Activated CD8-positive, alpha-beta memory T cell treated with anti-CD3 and anti-CD28 coated beads, Interleukin-2, amount 50 U/mL, for 1 hour (primary cell): ENCODE results near the gene ZNF800.

ENCODE experiments used
- DNase-seq: peaks from one replicate; pipeline ENCODE4 v3.0.0-alpha.2; 2020; ENCODE audit errors: extremely low read depth

Gene ZNF800

GRCh38 chr7:127390186-127390816, 2.2 kb downstream of the ZNF800 start:
- no peak for DNase-seq

GRCh38 chr7:127389321-127389720, 3.2 kb downstream of the ZNF800 start:
- DNase-seq, result no peak

GRCh38 chr7:127387974-127388373, 4.5 kb downstream of the ZNF800 start:
- DNase-seq, result no peak

- DNase-seq, result no peak
These were observed 9.2 kb downstream of the ZNF800 start for GRCh38 chr7:127383123-127383835.

- DNase-seq, result no peak
These were observed 10.0 kb downstream of the ZNF800 start for GRCh38 chr7:127382301-127383085.

- DNase-seq, result no peak
These were observed 12.0 kb downstream of the ZNF800 start for GRCh38 chr7:127380479-127380878.

GRCh38 chr7:127379642-127380041, 12.9 kb downstream of the ZNF800 start:
- no peak for DNase-seq

- DNase-seq, result no peak
These were observed 14.0 kb downstream of the ZNF800 start for GRCh38 chr7:127378537-127378936.

GRCh38 chr7:127377425-127377824, 15.1 kb downstream of the ZNF800 start:
- DNase-seq, result no peak

GRCh38 chr7:127375631-127376030, 16.9 kb downstream of the ZNF800 start:
- DNase-seq, result no peak

- no peak for DNase-seq
These were observed 24.8 kb downstream of the ZNF800 start for GRCh38 chr7:127367679-127368078.

GRCh38 chr7:127366680-127367079, 25.8 kb downstream of the ZNF800 start:
- no peak for DNase-seq

GRCh38 chr7:127365957-127366315, 26.6 kb downstream of the ZNF800 start:
- no peak for DNase-seq

GRCh38 chr7:127365164-127365956, 27.1 kb downstream of the ZNF800 start:
- no peak for DNase-seq

- no peak for DNase-seq
These were observed 30.0 kb downstream of the ZNF800 start for GRCh38 chr7:127362364-127363027.

GRCh38 chr7:127361736-127362135, 30.8 kb downstream of the ZNF800 start:
- DNase-seq, result no peak

- DNase-seq, result no peak
These were observed 33.5 kb downstream of the ZNF800 start for GRCh38 chr7:127359011-127359410.

GRCh38 chr7:127353897-127354296, 38.6 kb downstream of the ZNF800 start:
- no peak for DNase-seq

GRCh38 chr7:127350586-127350985, 41.9 kb downstream of the ZNF800 start:
- no peak for DNase-seq

- DNase-seq, result no peak
These were observed 42.6 kb downstream of the ZNF800 start for GRCh38 chr7:127349881-127350280.

- DNase-seq, result no peak
These were observed 44.3 kb downstream of the ZNF800 start for GRCh38 chr7:127348247-127348631.
